Transverse colon (tissue), 4 donors: ENCODE results near the gene SLC27A1. TPM values are rescaled to one million over a fixed set of nuclear protein-coding genes. Genes with fewer than 3 reads are reported as not detected.

Experiments
- DNase-seq: peaks from one replicate; pipeline ENCODE4 v3.0.0-alpha.2; 2019
- H3K27ac ChIP-seq, 4 donors: fragments of 200-600 bp; sonication (generic); 2 replicates each; pipeline ENCODE4 v1.5.1; 2016 to 2018; ENCODE audit warnings: inconsistent platforms in 4 of 4
- H3K27me3 ChIP-seq: fragments of 200-600 bp; sonication (generic); 2 replicates; pipeline ENCODE4 v1.5.1; 2017; ENCODE audit warnings: inconsistent platforms
- H3K36me3 ChIP-seq, 4 donors: fragments of 200-600 bp; sonication (generic); 2 replicates each; pipeline ENCODE4 v1.5.1; 2017 to 2019; ENCODE audit warnings: inconsistent platforms in 4 of 4
- H3K4me1 ChIP-seq, 4 donors: fragments of 200-600 bp; sonication (generic); 2 replicates each; pipeline ENCODE4 v1.5.1; 2017 to 2020; ENCODE audit warnings: inconsistent platforms in 4 of 4
- H3K4me3 ChIP-seq, 4 donors: fragments of 200-600 bp; sonication (generic); 1 replicate in 1 of 4; 2 replicates in 3 of 4; pipeline versions ENCODE4 v1.5.1 to v1.6.1; 2017 to 2019; ENCODE audit warnings: inconsistent platforms in 4 of 4
- H3K9me3 ChIP-seq, 2 donors: fragments of 200-600 bp; sonication (generic); 2 replicates each; pipeline ENCODE4 v1.5.1; 2017 to 2019; ENCODE audit warnings: inconsistent platforms in 2 of 2
- EP300 ChIP-seq: sonication (generic); formaldehyde crosslinking; IDR thresholded peaks from one replicate; pipeline ENCODE4 v1.6.1; 2017; ENCODE audit warnings: antibody characterized with exemption, low read depth
- POLR2A ChIP-seq: fragments of 450-650 bp; IDR thresholded peaks from one replicate; pipeline ENCODE4 v1.6.1; 2016; ENCODE audit warnings: antibody characterized with exemption, mild to moderate bottlenecking, moderate library complexity
- POLR2AphosphoS5 ChIP-seq, 3 donors: sonication (generic); formaldehyde crosslinking; IDR thresholded peaks; one replicate each; pipeline ENCODE4 v1.6.1; 2016; ENCODE audit warnings: antibody characterized with exemption in 3 of 3
- WGBS, 2 donors: methylation state at CpG; one replicate each; pipeline ENCODE4 v1.1.5; 2018; ENCODE audit warnings: low coverage in 1 of 2; 5-methylcytosine and 5-hydroxymethylcytosine counted together
- in situ Hi-C, 4 donors: fragments of 200-750 bp; cut with MboI; loops; one replicate each; pipeline versions ENCODE4 v1.15.0 to v1.15.1; 2017; ENCODE audit warnings: low sequenced_read_pairs in 3 of 4, low pct_ligation_motif_present in 1 of 4, low pct_unique_long_range_greater_than_20kb in 1 of 4
- intact Hi-C: fragments of 100-400 bp; cut with DNase I; formaldehyde crosslinking; loops from one replicate; pipeline ENCODE4 v1.15.1; 2023; ENCODE audit warnings: low total_unique reads
- total RNA-seq, 4 donors: library from RNA; depleted of rRNA; stranded (reverse); fragments of >200 nt; gene quantifications; one replicate each; pipeline ENCODE4 v1.1.0, GENCODE V29; 2016
- TF ChIP-seq, protein P1 (sequence below), 5 experiments: fragments of 200-600 bp in 3 of 5; fragments of 450-650 bp in 2 of 5; sonication (generic) in 3 of 5; IDR thresholded peaks; 1 replicate in 2 of 5; 2 replicates in 3 of 5; pipeline ENCODE4 v1.5.1; 2016 to 2017; ENCODE audit warnings: antibody characterized with exemption in 5 of 5, inconsistent platforms in 3 of 5, mild to moderate bottlenecking in 2 of 5, moderate library complexity in 1 of 5

SLC27A1 gene
- total RNA-seq, 4 donors from 2014 or later = 4.0 to 11.1 (median 7.0) TPM

DNA sequence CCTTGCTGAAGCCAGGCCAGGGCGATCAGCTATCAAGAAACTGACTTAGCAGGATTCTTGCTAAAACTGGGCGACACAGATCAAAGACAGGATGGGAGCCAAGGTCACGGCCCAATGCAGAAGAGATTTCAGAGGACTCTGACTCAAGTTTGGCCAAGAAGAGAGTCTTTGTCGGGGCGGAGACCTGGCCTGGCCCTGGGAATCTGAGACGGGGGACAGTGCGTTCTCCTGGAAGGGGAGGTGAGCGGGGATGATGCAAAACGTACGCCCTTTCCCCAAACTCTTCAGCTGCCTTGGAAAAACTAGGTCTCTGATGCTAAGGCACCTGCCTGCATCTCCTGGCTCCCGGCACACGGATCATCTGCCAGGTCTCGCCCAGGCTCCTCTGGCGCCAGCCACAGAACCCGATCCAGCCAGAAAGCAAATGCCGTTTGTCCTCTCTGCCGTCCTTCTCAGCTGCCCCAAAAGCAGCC is 40.6 kb upstream of the SLC27A1 start:
- H3K27ac ChIP-seq = no peak overlapping the region
- TF ChIP-seq, protein P1, sequence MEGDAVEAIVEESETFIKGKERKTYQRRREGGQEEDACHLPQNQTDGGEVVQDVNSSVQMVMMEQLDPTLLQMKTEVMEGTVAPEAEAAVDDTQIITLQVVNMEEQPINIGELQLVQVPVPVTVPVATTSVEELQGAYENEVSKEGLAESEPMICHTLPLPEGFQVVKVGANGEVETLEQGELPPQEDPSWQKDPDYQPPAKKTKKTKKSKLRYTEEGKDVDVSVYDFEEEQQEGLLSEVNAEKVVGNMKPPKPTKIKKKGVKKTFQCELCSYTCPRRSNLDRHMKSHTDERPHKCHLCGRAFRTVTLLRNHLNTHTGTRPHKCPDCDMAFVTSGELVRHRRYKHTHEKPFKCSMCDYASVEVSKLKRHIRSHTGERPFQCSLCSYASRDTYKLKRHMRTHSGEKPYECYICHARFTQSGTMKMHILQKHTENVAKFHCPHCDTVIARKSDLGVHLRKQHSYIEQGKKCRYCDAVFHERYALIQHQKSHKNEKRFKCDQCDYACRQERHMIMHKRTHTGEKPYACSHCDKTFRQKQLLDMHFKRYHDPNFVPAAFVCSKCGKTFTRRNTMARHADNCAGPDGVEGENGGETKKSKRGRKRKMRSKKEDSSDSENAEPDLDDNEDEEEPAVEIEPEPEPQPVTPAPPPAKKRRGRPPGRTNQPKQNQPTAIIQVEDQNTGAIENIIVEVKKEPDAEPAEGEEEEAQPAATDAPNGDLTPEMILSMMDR (IDR thresholded peaks at IDR 0.05) = no peak
- TF ChIP-seq POLR2A (no peak), POLR2AphosphoS5 (IDR thresholded peaks at IDR 0.05) (no peak), EP300 (no peak)
- WGBS, 2 donors = 81 to 86% methylated on average over 7 to 17 of the region's 17 CpGs
- intact Hi-C loops (no loop called here), in situ Hi-C loops (no loop called here)
- H3K4me3 ChIP-seq = no peak overlapping the region
- H3K9me3 ChIP-seq = no peaks in the 10 kb centered on the region
- H3K36me3 ChIP-seq = no peaks in the 10 kb centered on the region
- DNase-seq = no peak
- no peaks in the 10 kb centered on the region for H3K27me3 ChIP-seq
- H3K4me1 ChIP-seq = peaks cover 0 to 3% (median 0%) of the 10 kb centered on the region in 4 donors

DNA sequence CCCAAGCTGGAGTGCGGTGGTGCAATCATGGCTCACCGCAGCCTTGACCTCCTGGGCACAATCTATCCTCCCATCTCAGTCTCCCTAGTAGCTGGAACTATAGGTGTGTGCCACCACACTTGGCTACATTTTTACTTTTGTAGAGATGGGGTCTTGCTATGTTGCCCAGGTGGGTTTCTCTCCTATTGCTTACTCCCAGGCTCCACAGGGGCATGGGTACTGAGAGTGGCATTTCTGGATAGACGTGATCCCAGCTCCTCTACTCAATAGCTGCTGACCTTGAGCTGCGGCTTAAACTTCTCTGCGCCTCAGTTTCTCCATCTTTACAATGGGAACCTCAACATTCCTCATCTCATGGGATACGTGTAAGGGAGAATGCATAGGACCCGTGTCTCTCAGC is 38.9 kb upstream of the SLC27A1 start:
- intact Hi-C loops = no loop called here
- no peaks in the 10 kb centered on the region for H3K4me1 ChIP-seq
- H3K4me3 ChIP-seq = no peak overlapping the region
- WGBS, 2 donors = 87 to 100% methylated on average over 1 to 7 of the region's 7 CpGs
- H3K27ac ChIP-seq = no peak overlapping the region
- no peaks in the 10 kb centered on the region for H3K27me3 ChIP-seq
- no peaks in the 10 kb centered on the region for H3K9me3 ChIP-seq
- in situ Hi-C loops = no loop called here
- no peaks in the 10 kb centered on the region for H3K36me3 ChIP-seq
- TF ChIP-seq POLR2A (no peak), EP300 (no peak), POLR2AphosphoS5 (IDR thresholded peaks at IDR 0.05) (no peak)
- TF ChIP-seq, protein P1 (IDR thresholded peaks at IDR 0.05) = no peak
- no peak for DNase-seq

DNA sequence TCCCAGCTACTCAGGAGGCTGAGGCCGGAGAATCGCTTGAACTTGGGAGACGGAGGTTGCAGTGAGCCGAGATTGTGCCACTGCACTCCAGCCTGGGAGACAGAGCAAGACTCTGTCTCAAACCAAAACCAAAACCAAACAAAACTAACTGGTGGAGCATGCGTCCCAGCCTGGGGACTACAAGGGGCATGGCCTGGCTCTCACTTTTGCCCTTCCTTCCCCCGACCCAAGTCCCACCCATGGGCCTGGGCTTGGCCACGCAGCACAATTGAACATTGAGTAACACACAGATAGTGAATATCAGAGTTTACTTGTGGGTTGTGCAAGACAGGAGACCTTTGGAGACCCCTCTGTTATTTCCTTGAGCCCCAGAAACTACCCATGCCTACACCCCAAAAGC is 35.1 kb upstream of the SLC27A1 start:
- 74% methylated on average over 7 of the region's 7 CpGs; no CpG with 5 or more reads in 1 of the 2 donors for WGBS, 2 donors
- H3K27ac ChIP-seq = no peak overlapping the region
- no peaks in the 10 kb centered on the region for H3K9me3 ChIP-seq
- intact Hi-C loops = no loop called here
- TF ChIP-seq EP300 (no peak), POLR2A (no peak), POLR2AphosphoS5 (IDR thresholded peaks at IDR 0.05) (no peak)
- TF ChIP-seq, protein P1 (IDR thresholded peaks at IDR 0.05) = no peak
- H3K27me3 ChIP-seq = no peaks in the 10 kb centered on the region
- in situ Hi-C loops = no loop called here
- no peak overlapping the region for H3K4me3 ChIP-seq
- H3K36me3 ChIP-seq = no peaks in the 10 kb centered on the region
- no peak for DNase-seq
- no peaks in the 10 kb centered on the region for H3K4me1 ChIP-seq

DNA sequence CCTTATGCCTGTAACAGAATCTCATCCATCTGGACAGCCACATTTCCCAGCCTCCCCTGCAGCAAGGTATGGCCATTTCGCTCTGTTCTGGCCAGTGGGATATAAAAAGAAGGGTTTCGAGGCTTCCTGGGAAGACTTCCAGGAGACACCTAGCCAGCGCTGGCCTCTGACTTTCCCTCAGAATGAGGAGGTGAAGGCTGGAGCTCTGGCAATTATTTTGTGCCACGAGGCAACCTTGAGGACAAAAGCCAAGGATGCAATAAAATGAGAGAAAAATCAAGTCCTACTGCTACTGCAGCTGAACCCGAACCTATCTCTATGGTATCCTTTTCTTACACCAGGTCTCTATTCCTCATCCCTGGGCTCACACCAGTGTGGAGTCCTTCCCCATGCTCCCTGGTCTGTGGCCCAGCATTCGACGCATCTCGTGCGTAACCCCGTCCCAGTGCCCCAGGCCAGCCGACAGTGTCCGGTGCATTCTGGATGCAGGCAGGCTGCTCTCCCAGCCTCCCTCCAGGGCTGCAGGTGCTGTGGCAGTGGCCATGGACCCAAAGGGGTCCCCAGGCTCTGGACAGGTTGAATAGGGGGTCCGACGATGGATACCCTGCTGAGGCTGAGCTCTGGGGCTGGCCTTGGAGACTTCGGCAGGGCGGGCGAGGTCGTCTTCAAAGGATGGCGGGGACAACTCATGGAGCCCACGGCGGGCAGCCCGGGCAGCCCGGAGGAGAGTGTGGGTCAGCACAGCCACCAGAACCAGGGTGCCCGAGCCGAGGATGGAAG is 34.0 kb upstream of the SLC27A1 start:
- H3K4me3 ChIP-seq = no peak overlapping the region
- 96% methylated on average over 22 of the region's 25 CpGs; no CpG with 5 or more reads in 1 of the 2 donors for WGBS, 2 donors
- no peaks in the 10 kb centered on the region for H3K27me3 ChIP-seq
- no peak overlapping the region for H3K27ac ChIP-seq
- no peaks in the 10 kb centered on the region for H3K36me3 ChIP-seq
- H3K4me1 ChIP-seq = no peaks in the 10 kb centered on the region
- no peak for DNase-seq
- no peaks in the 10 kb centered on the region for H3K9me3 ChIP-seq
- in situ Hi-C loops = no loop called here
- TF ChIP-seq POLR2AphosphoS5 (IDR thresholded peaks at IDR 0.05) (no peak), POLR2A (no peak), EP300 (no peak)
- TF ChIP-seq, protein P1 (IDR thresholded peaks at IDR 0.05) = no peak
- intact Hi-C loops = no loop called here
